CD4-positive, alpha-beta T cell treated with Interleukin-10 for 1 hour (primary cell): ENCODE measurements around the gene MSANTD7.
A peak's percentile ranks its signal among the peaks of the same experiment; 100 is the strongest.
"Not testable (repeated sequence)": the region's sequence is repeated elsewhere in the genome, so short reads cannot be mapped to it uniquely, and the experiment has no call there.

ENCODE experiments used
- DNase-seq: peaks from one replicate; pipeline ENCODE4 v3.0.0-alpha.2; 2020

MSANTD7 gene, protein sequence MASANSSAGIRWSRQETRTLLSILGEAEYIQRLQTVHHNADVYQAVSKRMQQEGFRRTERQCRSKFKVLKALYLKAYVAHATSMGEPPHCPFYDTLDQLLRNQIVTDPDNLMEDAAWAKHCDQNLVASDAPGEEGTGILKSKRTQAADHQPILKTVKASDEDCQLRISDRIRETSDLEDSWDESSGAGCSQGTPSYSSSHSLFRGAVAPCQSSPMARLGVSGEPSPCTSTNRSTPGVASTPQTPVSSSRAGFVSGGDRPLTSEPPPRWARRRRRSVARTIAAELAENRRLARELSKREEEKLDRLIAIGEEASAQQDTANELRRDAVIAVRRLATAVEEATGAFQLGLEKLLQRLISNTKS

DNA sequence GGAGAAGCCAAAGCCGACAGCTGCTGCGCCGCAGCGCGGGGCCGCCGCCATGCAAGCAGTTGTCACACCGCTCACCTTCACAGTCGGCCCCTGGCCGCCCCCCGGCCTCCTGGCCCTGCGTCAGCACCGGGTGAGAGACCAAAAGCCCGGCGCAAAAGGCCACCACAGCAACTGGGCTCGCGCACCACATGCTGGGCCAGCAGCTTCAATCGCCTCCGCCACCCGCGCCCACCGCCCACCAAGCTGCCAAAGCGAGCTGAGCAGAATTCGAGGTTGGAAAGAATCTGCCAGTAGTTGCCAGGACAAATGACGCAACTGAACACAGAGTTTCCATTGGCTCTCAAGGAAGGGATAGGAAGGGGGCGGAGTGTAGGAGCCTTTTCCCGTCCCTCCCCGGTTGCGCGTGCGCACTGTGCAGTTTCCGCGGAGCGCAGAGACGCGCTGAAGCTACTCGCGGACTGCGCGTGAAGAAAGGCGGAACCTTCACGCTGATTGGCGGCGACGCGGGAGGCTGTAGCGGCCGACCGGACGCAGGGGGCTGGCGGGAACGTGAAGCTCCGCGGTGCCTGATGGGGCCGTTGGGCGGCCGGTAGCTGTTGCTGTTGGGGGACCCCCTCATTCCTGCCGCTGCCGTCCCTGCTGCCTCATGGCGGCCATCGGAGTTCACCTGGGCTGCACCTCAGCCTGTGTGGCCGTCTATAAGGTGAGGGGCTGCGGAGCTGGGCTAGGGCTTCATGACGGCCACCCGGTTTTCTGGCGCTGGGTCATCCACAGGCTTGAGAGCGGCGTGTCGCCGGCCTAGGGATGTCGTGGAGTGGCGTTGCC is at the start of gene MSANTD7, which contains the start of the genes CDNF and HSPA14:
Gene MSANTD7, plus strand, starts transcription at position 550 of the 825 bp plus-strand sequence. CDS start 3,979 bp downstream, outside the sequence.
Gene CDNF, minus strand, starts transcription at position 281 of the 825 bp plus-strand sequence. Its CDS starts 91 bp downstream, at position 190.
Gene HSPA14, plus strand, starts transcription at position 550 of the 825 bp plus-strand sequence. Its CDS starts 97 bp downstream, at position 647.
- DNase-seq, result peak; percentile 99

DNA sequence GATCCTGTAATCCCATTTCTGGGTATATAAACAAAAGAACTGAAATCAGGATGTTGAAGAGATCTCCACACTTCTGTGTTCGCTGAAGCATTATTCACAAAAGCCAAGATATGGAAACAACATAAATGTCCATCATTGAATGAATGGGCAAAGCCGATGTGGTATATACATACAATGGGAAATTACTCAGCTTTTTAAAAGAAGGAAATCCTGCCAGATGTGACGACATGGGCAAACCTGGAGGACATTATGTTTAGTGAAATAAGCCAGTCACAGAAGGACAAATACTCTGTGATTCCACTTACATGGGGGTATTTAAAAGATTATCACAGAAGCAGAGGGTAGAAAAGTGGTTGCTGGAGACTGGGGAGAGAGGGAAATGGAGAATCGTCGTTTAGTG is 39.5 kb upstream of the MSANTD7 start:
- DNase-seq, result no peak

DNA sequence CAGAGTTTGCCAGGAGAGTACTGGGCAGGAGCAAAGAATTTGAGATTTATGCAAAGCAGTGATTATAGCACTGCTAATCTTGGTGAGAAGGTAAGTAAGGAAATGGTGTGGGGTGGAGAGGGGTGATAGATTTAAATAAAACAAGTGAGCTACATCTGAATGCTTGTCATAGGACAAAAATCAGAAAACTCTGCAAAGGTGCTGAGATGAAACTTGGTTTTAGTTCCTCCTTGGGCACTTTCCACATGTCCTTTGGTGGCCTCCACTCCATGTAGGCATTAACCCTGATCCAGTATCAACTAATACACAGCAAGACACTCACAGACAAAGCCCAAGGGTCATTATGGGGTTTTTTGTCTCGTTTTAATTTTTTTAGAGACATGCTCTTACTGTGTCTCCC is 37.7 kb upstream of the MSANTD7 start:
- DNase-seq, result no peak

GRCh38 chr10:14801723-14802122 is 36.4 kb upstream of the MSANTD7 start:
- DNase-seq, result no peak

- DNase-seq, result no peak
Measured at GRCh38 chr10:14803827-14804226, 34.3 kb upstream of the MSANTD7 start.

GRCh38 chr10:14806318-14806717 is 31.8 kb upstream of the MSANTD7 start:
- DNase-seq, result no peak

GRCh38 chr10:14810969-14811953 is 26.8 kb upstream of the MSANTD7 start:
- no peak for DNase-seq

DNA sequence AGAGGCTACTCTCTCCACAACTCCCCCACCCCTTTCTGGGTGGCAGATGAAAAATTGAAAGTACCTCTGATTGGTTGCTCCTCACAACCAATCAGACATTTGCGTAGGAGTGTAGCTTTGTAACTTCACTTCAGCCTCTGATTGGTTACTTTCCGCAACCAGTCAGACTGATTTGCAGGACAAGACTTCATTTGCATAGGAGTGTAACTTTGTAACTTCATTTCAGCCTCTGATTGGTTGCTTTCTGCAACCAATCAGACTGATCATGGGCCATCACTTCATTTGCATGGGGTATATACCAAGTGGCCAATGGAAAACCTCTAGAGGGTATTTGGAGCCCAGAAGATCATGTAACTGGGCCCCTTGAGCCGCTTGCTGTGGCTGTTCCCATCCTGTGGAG is 25.8 kb upstream of the MSANTD7 start:
- DNase-seq, result peak; percentile 3

DNA sequence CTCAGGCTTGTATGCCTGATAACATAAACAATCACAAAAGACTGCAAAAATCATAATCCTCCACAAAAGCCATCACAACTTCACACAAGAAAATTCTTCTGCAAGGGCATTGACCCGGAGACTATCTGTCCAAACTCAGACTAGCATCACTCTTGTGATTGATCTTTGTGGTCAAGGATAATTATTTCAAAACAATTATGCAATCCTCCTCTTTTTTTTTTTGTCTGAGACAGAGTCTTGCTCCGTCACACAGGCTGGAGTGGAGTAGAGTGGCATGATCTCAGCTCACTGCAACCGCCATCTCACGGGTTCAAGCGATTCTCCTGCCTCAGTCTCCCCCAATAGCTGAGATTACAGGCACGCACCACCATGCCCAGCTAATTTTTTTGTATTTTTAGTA is 22.4 kb upstream of the MSANTD7 start:
- DNase-seq, result no peak

DNA sequence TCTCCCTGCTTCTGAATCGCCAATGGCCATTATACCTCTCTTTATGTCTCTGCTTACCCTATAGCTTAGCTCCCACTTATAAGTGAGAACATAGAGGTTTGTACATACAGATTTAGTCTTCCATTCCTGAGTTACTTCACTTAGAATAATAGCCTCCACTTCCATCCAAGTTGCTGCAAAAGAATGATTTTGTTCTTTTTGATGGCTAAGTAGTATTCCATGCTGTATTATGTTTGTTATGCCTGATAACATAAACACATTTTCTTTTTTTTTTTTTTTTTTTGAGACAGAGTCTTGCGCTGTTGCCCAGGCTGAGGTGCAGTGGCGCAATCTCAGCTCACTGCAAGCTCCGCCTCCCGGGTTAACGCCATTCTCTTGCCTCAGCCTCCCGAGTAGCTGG is 21.4 kb upstream of the MSANTD7 start:
- DNase-seq, result not testable (repeated sequence)

DNA sequence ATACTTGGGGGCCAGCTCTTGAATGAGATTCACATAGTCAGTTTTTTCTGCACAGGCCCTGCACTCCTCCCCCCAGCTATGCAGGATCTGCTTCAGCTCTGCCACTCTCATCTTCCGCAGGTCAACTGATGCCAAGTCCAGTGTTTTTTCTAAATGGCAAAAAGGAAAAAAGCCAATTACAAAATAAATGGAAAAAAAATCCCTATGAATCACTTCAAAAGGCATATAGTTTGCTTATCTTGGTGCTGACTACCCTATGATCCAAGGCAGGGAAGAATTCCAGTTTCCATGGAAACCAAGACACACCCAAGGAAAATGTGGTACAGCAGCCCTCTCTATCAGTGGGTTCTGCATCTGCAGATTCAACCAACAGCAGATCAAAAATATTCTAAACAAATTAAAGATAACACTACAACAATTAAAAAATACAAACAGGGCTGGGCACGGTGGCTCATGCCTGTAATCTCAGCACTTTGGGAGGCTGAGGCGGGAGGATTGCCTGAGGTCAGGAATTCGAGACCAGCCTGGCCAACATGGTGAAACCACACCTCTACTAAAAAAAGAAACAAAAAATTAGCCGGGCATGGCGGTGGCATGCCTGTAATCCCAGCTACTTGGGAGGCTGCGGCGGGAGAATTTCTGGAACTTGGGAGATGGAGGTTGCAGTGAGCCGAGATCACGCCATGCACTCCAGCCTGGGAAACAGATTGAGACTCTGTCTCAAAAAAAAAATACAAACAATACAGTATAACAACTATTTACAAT is 17.9 kb upstream of the MSANTD7 start:
- DNase-seq, result no peak

DNA sequence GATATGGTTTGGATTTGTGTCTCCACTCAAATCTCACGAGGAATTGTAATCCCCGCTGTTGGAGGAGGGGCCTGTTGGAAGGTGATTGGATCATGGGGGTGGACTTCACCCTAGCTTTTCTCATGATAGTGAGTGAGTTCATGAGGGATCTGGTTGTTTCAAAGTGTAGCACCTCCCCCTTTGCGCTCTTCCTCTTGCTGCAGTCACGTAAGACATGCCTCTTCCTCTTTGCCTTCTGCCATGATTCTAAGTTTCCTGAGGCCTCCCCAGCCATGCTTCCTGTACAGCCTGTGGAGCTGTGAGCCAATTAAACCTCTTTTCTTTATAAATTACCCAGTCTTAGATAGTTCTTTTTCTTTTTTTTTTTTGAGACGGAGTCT is 17.3 kb upstream of the MSANTD7 start:
- DNase-seq, result no peak

DNA sequence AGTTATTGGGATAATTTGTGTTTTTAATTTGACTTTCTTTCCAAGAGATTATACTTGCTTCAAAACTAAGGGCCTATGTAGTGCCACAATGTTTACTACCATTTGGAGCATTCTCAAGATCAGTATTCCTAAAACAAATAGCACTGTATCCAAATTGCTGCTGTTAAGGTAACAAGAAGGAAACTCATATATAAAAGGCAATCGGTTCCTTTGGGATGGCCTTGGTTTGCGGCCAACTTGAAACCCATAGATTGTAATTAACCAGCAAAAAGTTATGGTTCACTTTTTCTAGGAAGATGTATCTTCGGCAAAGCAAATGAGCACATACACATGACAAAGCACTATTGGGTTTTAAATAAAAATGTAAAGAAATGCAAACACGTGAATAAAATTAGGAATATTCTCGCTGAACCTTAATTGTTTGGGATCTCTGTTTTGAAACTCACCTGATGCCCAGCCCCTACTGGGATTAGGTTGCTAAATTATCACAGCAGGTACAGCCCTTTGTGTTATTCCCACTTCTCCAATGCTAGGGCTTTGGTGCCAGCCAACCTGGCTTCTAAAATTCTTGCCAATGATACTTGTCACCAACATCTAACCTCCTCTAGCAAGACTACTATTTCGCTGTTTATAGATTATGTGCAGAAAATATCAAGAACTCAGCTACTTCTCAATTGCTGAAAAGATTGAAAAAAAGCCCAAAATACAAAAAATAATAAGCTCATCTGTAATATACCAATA is 16.3 kb upstream of the MSANTD7 start:
- no peak for DNase-seq

DNA sequence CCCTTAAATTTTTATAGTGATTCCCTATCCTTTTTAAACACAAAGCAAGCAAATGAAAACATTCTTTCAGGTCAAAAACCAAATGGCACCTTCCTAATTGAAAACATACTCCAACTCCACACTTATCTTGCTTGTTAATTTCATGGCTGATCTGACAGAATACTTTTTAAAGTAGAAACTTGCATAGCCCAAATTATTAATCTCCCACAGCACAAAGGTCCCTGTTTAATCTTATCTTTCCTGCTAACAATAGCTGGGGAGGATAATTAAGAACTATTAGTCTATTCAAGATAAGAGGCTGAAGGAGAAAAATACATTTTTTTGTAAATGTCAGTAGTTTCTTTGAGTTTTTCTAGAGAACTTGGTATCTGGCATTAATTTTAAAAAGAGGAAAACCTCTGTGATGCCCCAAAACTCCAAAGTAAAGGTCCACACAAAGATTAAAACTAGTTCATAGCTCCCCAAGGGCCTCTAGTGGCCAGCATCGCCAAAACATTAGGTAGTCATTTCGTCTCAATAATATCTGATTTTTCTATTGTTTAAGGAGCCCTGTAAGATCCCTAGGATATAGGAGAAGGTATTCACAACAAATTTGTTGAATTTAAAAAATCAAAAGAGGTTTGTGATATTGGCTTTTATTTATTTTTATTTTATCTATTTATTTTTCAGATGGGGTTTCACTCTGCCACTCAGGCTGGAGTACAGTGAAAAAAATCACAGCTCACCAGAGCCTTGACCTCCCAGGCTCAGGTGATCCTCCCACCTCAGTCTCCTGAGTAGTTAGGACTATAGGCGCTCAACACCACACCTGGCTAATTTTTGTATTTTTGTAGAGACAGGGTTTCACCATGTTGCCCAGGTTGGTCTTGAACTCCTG is 15.0 kb upstream of the MSANTD7 start:
- DNase-seq, result peak; percentile 66

- DNase-seq, result no peak
Measured at GRCh38 chr10:14823966-14824365, 14.1 kb upstream of the MSANTD7 start.

- DNase-seq, result no peak
Measured at GRCh38 chr10:14826076-14826829, 11.9 kb upstream of the MSANTD7 start.

GRCh38 chr10:14833106-14833505 is 5.0 kb upstream of the MSANTD7 start:
- no peak for DNase-seq

GRCh38 chr10:14836208-14836607 is 1.9 kb upstream of the MSANTD7 start:
- no peak for DNase-seq
